GM18907 (cell line): Measurements from ENCODE around the gene UGT3A2.

Experiments used
- ATAC-seq: cut with Tn5 transposase; IDR thresholded peaks from one replicate; pipeline ENCODE4 v1.9.1; 2021; ENCODE audit warnings: mild to moderate bottlenecking, moderate library complexity; ENCODE audit not compliant: unreplicated experiment

The UGT3A2 gene

DNA sequence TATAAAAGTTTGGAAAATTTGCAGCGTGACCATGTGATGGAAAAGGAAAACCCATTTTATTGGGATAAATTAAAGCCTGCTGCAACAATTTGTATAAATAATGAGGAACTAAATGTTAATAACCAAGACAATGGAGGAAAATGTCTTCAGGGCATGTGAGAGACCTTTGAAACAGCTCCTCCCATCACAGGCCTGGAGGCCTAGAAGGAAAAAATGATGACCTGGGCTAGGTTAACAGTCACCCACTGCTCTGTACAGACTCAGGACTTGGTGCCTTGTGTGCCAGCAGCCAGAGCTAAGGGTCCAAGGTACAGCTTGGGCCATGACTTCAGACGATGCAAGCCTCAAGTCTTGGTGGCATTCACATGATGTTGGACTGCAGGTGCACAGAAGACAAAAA lies 53.5 kb downstream of the UGT3A2 start:
- no peak for ATAC-seq

DNA sequence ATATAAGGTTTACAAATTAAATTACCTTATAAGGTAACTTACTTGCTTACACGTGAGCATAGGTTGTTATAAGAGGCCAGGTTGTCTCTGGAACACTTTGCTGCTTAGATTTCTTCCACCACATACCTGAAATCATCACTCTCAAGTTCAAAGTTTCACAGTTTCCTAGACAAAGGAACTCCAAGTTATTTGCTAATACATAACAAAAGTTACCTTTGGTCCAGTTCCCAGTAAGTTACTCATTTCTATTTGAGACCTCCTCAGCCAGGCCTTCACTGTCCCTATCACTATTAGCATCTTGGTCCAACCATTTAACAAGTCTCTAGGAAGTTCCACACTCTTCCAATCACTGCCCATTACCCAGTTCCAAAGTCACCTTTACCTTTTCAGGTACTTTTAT lies 57.0 kb downstream of the UGT3A2 start:
- no peak for ATAC-seq

DNA sequence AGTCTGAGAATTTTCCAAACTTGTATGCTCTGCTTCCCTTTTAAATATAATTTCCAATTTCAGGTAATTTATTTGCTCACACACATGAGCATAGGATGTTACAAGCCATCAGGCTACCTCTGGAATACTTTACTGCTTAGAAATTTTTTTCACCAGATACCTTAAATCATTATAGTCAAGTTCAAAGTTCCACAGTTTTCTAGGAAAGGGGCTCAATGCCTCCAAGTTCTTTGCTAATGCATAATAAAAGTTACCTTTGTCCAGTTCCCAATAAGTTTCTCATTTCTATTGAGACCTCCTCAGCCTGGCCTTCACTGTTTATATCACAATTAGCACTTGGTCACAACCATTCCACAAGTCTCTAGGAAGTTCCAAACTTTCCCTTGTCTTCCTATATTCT lies 59.3 kb downstream of the UGT3A2 start:
- no peak for ATAC-seq

DNA sequence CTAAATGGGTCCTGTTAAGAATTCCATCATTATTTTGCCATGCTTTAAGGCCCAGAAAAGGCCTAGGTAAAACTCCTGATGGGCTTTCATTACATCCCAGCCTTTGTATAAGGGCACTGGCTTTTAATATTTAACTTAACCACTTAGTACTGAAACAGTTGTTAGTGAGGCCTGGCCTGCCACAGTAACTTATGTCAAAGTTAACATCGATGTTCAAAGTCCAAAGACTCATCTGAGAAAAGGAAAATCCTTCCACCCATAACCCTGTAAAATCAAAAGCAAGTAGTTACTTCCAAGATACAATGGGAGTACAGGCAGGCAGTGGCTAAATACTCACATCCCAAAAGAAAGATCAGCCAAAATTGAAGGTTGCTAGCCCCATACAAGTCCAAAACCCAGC lies 60.5 kb downstream of the UGT3A2 start:
- no peak for ATAC-seq

DNA sequence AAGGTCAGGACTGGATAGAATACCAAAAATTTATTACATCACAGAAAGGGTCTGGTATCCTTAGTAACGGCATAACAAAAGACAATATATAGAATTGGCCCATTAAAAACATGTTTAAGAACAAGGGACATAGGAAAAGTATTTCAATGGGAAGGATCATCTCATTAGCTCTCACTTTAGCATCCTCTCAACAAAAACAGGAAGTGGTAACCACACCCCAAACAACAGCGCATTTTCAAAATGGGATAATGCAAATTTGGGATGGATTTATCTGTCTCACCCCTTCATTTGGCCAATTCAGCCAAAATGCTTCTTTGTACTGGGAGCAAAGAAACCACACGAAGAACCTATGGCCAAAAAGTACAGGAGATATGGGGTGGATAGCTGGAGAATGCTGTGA lies 65.7 kb downstream of the UGT3A2 start:
- no peak for ATAC-seq

- ATAC-seq = no peak
Observed at GRCh38 chr5:35999547-35999946, 67.1 kb downstream of the UGT3A2 start.

DNA sequence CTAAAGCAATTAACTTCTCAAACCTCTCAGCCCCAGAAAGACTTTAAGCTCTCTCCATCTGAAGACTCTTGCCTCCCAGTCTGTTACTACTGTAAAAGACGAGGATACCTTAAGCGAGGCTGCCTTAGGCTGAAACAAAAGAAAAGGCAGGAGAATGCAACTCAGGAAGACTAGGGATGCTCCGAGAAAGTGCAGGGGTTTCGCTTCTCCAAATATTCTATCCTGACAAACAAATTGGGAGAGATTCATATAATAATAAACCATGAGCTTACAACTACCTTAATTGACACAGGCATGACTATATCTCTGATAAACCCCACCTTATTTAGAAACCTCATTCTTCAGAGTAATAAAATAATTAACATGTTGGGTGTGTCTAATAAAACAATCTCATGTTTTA lies 70.6 kb downstream of the UGT3A2 start:
- no peak for ATAC-seq

GRCh38 chr5:35990941-35991611 lies 75.6 kb downstream of the UGT3A2 start, which contains the start of gene UGT3A1:
Gene UGT3A1, minus strand, starts transcription at chr5:35991390. Its CDS starts 150 bp downstream, at chr5:35991240.
- ATAC-seq = no peak

DNA sequence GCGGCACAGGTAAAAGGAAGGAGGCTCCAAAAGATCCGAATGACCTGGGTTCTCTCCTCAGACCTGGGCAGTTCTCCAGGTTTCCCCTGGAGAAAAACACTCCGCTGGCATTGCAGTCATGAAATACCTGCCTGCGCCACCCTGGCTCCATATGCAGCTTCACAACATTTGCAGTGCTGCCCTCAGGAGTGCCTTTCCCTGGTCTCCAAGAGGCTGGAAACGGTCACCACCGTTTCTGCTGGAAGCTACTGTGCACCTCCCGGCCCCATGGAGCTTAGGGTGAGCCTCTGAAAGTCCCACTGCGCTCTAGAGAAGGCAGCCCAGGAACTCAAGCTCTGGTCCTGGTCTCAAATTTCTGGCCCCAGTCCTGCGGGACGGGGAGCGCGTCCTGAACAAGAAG lies 76.2 kb downstream of the UGT3A2 start:
- no peak for ATAC-seq

DNA sequence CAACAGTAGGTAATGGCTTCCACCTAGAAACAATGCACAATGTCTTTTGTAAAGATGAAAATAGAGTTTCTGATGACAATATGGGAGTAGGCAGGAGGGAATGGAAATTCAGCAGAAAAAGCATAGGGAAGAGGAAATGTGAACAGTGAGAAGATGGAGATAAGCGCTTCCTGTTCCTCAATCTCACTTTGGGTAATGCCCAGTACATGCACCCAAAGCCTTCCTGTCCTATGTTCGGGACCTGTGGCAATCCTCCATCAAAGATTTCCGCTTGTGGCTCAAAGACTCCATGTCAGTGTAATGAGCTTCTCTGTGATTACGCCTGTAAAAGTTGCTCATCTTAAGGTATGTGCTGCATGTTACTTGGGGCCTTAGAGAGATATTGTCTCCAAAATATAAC lies 78.2 kb downstream of the UGT3A2 start:
- ATAC-seq = no peak

- ATAC-seq = no peak
Observed at GRCh38 chr5:35987776-35988175, 78.9 kb downstream of the UGT3A2 start.
